Activated CD4-positive, alpha-beta T cell treated with anti-CD3 and anti-CD28 coated beads, Interleukin-10, Interleukin-2, amounts not matched to agents 100 ng/mL and 50 ng/mL, durations not matched to agents 16 hours and 8 hours (primary cell): ENCODE data around the gene RTN4.
"Not testable (repeated sequence)": the region's sequence is repeated elsewhere in the genome, so short reads cannot be mapped to it uniquely, and the experiment has no call there.

Source experiments
- DNase-seq: peaks from one replicate; pipeline ENCODE4 v3.0.0-alpha.2; 2020

Gene RTN4

GRCh38 chr2:55009277-55010060 is 40.8 kb downstream of the RTN4 start:
- DNase-seq: no peak

- no peak for DNase-seq
These were observed 43.9 kb downstream of the RTN4 start for GRCh38 chr2:55006306-55006705.

DNA sequence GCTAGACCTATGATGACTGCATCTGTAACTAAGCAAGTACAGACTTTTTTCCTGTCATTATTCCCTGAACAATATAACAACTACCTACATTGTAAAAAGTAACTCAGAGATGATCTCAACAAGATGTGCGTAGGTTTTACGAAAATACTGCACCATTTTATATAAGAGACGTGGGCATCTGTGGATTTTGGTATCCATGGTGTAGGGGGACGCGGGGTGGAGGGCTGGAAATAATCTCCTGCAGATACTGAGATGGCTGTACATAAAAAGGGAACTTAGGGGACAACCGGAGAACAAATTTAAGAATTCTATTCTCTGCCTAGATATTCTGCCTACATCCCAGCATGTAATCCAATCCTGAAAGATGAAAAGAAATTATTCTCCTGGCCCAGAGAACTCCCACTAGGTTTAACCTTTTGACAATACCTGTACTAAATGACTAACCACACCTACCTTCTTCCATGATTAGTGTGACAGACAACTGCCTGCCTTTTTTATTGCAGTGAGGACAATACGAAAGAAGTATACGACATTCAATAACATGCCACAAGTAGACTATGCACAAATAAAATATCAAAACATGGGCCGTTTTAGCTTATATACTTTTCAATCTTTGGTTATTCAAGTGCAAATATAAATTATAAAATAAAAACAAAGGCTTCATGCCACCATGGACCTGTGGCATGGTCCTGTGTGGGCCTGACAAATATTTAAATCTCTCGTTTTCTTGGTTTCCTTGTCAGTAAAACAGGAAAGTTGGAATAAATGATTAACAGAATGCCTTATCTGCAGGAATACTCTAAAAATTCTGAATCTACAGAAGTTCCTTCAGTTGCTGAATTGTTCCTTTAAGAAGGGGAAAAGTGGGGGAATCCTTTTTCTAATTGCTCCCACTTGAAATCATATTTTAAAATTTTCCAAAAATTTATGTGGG is 46.3 kb downstream of the RTN4 start:
- DNase-seq: no peak

DNA sequence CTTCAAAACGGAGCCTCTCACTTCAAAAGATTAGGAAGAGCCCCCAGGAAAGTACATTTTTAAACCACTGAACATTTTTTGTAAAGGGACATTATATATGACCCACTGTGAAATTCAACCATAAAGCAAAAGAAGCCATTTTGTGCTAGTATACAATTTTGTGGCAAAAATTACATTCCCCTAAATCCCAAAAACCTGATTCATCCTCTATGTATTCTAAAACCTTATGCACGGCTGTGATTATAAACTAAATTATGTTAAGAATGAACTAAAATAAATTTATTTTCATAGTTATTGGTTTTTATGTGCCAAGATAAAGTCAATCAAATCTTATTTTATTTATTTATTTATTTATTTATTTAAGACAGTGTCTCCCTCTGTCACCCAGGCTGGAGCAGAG is 48.5 kb downstream of the RTN4 start:
- no peak for DNase-seq

DNA sequence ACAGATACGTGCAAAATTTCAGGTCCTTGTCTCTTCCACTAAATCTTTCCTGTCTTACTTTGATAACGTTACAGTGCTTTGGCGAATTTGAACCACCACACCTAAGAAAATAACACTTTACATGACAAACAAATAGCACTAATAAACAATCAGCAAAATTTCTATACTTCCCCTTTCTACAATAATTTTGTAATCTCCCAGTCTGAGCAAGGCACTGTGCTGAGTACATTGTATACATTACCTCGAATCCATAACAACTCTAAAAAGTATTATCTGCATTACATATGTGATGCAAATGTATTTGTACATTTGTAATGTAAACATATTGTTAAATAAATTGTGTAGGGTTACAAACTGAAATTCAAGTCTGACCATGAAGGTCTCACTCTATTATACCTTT is 49.9 kb downstream of the RTN4 start:
- no peak for DNase-seq

DNA sequence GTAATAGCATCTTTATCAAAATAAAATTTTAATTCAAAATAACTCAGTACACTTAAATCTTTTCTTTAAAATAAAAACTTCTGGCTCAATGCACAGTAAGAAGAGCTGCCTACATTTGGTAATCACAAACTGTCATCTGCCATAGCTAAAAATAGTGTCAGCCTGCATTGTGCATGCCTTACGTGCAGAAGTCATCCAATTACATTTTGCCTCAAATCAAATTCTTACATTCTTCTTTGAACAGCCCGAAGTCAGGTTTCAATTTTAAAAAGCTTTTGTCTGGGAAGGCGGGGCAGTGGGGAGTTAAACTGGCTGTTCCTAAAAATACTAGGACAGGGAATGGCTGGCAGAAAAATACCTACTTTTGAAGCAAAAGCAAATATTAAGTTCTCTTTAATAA is 51.1 kb downstream of the RTN4 start:
- no peak for DNase-seq

DNA sequence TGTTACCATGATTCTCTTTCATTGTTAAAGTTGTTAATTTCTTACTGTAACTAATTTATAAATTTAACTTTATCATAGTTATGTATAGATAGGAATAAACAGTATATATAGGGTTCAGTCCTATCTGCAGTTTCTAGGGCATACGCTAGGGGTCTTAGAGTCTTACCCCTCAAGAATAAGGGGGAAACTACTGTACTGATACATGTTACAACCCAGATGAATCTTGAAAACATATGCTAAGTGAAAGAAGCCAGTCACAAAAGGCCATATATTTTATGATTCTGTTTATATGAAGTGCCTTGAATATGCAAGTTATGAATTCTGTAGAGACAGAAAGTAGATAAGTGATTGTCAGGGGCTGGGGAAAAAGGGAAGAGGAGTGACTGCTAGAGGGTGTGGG is 52.4 kb downstream of the RTN4 start:
- no peak for DNase-seq

GRCh38 chr2:54995553-54995952 is 54.7 kb downstream of the RTN4 start:
- no peak for DNase-seq

DNA sequence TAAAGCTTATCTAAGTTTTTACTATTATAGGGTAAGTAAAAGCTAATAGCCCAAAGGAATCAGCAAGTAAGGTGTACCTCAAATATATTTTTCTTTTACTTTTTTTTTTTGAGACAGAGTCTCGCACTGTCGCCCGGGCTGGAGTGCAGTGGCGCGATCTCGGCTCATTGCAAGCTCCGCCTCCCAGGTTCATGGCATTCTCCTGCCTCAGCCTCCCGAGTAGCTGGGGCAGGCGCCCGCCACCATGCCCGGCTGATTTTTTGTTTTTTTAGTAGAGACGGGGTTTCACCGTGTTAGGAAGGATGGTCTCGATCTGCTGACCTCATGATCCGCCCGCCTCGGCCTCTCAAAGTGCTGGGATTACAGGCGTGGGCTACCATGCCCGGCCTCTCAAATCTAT is 59.6 kb downstream of the RTN4 start:
- DNase-seq: not testable (repeated sequence)

DNA sequence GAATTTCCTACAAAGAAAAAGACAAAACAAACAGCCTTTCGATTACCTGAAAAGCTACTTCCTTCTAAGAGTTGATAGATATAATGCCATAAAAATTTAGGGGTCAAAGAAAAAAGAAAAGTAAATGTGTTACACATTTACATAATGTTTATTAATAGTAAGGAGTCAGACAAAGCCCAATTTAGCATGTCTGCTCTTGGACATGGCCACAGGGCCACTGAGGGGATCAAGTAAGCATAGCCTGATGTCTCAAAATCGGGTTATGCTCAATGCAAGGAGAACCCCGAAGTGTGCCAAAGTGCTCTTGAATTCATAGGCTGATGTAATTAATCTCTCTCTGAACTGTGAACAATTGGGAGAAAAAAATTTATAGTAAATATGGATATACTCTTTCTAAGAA is 61.6 kb downstream of the RTN4 start:
- DNase-seq: no peak

GRCh38 chr2:54986264-54986663 is 64.0 kb downstream of the RTN4 start:
- DNase-seq: no peak

- no peak for DNase-seq
These were observed 65.8 kb downstream of the RTN4 start for GRCh38 chr2:54984476-54984875.

DNA sequence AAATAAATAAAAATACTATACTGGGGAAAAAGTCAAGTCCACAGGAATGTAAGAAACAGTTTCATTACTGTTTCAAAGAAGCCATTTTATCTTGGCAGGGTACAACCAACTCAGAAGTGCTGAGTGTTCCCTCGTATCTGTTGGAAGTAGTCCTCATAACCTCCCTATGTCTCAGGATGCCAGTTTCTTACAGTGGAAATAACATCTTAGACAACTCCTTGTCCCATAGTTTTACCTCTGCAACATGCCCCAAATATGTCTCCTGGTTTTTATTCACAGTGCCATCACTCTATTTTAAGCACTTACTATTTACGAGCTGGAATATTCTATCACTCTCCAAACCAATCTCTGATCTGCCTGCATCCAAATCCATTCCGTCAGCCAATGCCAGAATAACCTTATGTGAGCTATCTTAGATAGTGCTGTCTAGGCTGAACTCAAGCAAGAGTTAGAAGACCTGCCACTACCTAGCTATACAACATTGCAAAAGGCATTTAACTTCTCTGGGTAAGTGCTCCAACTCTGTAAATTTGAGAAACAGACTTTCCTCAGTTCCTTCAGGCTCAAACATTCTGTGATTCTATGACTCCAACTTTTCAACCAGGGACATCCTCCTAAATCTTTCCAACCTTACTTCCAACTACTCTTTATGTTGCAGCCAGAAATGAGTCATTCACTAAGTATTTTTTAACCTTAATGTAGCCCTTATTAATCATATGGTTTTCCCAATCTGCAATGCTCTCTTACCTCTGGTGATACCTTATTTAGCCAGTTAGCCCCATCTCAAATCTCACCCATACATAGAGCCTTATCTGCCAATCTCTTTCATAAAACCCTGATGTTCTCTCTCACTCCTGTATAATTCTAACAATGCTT is 66.7 kb downstream of the RTN4 start:
- DNase-seq: no peak

DNA sequence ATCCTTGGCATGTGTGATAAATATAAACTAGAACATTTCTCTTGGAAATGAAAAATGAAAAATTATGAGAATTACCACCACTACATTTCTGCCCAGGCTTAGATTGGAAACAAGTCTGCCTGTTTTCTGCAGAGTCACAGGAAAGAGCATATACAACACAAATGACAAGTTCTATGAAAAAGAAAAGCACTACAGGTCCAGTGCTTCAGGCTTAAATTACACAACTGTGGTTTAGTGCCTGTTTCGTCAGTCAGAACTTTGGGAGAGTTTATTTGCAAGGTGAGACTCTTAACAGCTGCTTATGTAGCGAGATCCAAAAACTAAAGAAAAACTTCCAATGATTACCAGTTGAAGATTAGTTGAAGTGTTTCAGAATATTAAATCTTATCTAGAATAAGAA is 68.9 kb downstream of the RTN4 start:
- no peak for DNase-seq

DNA sequence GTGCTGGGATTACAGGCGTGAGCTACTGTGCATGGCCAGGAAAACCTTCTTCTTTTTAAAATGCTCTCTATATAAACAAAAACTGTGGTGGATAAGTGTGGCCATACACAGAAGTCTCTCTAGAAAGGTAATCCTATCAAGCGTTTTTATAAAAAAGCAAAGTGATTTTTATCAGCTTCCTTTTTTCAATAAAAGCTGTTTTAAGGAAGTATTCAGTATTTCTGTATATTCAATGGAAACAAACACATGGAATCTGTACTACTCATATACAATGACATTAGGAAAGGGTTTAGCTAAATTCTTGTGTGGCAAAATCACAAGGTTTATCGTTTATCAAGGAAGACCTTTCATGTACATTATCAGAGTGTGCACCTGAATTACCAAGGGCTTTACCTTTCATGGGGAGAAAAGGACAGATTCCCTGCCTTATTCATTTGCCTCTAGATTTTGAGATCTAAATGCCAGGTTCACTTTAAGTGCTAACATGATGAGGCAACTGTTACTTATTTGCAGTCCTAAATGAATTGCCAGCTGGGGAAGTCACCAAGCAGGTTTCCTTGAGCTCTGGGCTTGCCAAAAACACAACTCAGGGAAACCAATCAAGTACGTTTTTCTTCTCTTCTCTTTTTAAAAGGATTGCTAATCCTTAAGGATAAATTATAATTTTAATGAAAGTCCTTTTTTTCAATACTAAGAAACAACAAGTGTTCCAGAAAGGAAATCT is 70.8 kb downstream of the RTN4 start:
- DNase-seq: no peak

DNA sequence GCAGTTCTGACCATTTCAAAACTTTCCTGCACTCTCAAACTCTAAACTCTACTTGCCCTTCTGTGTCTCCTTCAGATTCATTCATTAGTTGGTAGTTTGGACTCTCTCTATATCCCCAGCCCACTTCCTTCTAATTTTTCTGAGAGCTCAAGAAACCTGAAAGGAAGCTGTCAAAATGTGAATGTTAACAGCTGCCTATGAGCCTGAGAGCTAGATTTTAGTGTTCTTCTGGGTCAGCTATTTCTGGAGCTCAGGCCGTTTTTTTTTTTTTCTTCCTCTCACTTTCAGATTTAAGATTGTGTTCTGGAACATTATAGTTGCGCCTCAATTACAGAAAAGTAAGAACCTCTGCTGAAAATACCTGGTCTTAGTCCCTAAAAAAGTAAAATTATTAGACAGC is 73.1 kb downstream of the RTN4 start:
- DNase-seq: no peak

DNA sequence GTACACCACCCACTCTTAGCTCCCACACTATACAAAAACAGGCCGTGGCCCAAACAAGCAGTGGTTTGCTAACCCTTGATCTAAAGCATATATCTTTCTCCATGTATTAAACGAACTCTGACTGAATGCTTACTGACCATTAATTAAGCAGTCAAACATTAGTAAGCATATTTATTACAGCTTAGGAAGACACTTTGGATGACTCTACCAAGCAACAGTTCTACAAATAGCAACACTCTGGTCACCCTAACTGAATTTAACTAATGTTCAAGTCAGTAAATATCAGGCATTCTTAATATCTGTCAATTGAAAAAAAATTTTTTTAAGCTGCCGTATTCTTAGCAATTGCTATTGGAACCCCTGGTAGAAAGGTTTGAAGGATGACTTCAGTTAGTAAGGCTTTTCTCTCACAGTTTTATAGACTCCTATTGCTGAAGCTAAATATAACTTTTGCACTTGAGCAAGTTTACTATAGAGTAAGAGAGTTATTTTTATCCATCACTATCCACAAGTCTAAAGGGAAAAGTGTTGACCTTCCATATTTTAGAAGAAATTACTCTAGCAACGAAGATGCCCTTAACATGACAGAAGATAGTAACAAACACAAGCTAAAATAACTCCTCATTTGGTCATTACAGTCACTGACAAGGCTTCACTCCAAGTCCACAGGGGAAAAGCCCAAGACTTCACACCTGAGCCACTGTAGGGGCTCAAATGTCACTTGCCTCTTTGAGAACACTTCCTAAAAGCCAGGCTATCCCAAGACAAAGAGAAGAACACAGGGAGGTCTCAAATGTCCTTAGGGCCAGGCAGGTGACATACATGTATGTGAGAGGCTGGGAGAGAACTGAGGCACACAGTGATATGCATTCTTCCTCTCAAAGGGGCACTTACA is 74.4 kb downstream of the RTN4 start:
- DNase-seq: no peak

- no peak for DNase-seq
These were observed 75.1 kb downstream of the RTN4 start for GRCh38 chr2:54975175-54975574.

- no peak for DNase-seq
These were observed 80.3 kb downstream of the RTN4 start for GRCh38 chr2:54969940-54970338.

- DNase-seq: no peak
These were observed 80.8 kb downstream of the RTN4 start for GRCh38 chr2:54969295-54969939.
